WERI-Rb-1 (cell line): ENCODE results near the gene KANK4.

ENCODE experiments used
- DNase-seq: peaks from one replicate; pipeline ENCODE4 v3.0.0-alpha.2; 2020
- H3K27ac ChIP-seq: fragments of 250-450 bp; sonication (Bioruptor Pico); 2 replicates; pipeline ENCODE4 v1.5.1; 2020; ENCODE audit warnings: mild to moderate bottlenecking, moderate library complexity
- H3K27me3 ChIP-seq: fragments of 250-450 bp; sonication (Bioruptor Pico); 2 replicates; pipeline ENCODE4 v1.5.1; 2021; ENCODE audit warnings: mild to moderate bottlenecking, low read depth, moderate library complexity; ENCODE audit not compliant: insufficient read depth, severe bottlenecking
- H3K36me3 ChIP-seq: fragments of 250-450 bp; sonication (Bioruptor Pico); 2 replicates; pipeline ENCODE4 v1.5.1; 2020; ENCODE audit warnings: mild to moderate bottlenecking, moderate library complexity
- H3K4me3 ChIP-seq: 2 replicates; pipeline ENCODE4 v1.5.1; 2011; ENCODE audit warnings: low read depth, mild to moderate bottlenecking, control low read depth, low read length
- H3K9me3 ChIP-seq: fragments of 250-450 bp; sonication (Bioruptor Pico); 2 replicates; pipeline ENCODE4 v1.5.1; 2021; ENCODE audit warnings: mild to moderate bottlenecking, moderate library complexity; ENCODE audit not compliant: severe bottlenecking
- CTCF ChIP-seq: IDR thresholded peaks from 2 replicates; pipeline ENCODE4 v1.5.1; 2011; ENCODE audit warnings: low read depth, mild to moderate bottlenecking, control low read depth, inconsistent platforms, low read length

Gene KANK4

DNA sequence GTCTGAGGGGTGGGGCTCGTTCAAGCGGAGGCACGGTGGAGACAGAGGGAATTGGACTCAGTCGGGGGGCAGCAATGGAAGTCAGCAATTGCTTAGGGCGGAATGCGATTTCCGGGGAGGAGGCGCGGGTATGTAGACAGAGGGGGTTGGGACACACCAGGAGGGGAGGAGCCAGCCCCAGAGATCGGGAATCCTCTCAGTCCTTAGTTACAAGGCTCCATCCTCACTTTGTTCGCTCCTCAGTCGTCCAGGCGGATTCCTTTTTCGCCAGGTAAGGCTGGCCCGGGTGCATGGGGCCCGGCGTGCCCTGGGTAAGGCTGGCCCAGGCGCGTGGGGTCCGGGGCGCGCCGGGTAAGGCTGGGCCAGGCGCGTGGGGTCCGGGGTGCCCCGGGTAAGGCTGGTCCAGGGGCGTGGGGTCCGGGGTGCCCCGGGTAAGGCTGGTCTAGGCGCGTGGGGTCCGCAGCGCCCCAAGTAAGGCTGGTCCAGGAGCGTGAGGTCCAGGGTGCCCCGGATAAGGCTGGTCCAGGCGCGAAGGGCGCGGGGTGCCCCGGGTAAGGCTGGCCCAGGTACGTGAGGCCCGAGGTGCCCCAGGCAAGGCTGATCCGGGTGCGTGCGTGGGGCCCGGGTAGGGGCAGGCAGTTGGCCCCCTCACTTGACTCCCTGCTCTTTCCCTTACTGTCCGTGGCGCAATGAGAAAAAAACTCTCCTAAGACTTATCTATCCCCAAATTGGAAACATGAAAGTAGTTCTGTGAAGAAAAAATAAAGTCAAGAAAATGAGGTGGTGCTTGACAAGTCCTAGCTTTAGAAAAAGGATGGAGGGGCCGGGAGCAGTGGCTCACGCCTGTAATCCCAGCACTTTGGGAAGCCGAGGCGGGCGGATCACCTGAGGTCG is 124.3 kb downstream of the KANK4 start, which contains the start of gene L1TD1:
Gene L1TD1, plus strand, starts transcription at position 199 of the 894 bp plus-strand sequence. CDS start 11,780 bp downstream, outside the sequence.
- H3K9me3 ChIP-seq, result no peaks in the 10 kb centered on the region
- DNase-seq, result no peak
- no peaks in the 10 kb centered on the region for H3K27me3 ChIP-seq
- H3K27ac ChIP-seq, result peak within 1 kb of the TSS; percentile 89
- no peak for TF ChIP-seq CTCF
- H3K36me3 ChIP-seq, result no peaks in the 10 kb centered on the region
- no peak within 1 kb of the TSS for H3K4me3 ChIP-seq

DNA sequence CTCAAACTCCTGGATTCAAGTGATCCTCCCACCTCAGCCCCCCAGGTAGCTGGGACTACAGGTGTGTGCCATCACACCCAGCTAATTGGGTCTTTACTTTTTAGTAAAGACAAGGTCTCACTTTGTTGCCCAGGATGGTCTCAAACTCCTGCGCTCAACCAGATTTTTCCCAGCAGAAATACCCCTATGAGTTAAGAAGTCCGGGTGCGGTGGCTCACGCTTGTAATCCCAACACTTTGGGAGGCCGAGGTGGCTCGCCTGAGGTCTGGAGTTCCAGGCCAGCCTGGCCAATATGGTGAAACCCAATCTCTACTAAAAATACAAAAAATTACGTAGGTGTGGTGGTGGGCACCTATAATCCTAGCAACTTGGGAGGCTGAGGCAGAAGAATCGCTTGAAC is 131.1 kb downstream of the KANK4 start:
- Histone ChIP-seq H3K36me3 (no peaks in the 10 kb centered on the region), H3K27me3 (no peaks in the 10 kb centered on the region), H3K27ac (no peak overlapping the region), H3K9me3 (peaks cover 2% of the 10 kb centered on the region), H3K4me3 (no peak overlapping the region)
- no peak for TF ChIP-seq CTCF
- DNase-seq, result no peak

DNA sequence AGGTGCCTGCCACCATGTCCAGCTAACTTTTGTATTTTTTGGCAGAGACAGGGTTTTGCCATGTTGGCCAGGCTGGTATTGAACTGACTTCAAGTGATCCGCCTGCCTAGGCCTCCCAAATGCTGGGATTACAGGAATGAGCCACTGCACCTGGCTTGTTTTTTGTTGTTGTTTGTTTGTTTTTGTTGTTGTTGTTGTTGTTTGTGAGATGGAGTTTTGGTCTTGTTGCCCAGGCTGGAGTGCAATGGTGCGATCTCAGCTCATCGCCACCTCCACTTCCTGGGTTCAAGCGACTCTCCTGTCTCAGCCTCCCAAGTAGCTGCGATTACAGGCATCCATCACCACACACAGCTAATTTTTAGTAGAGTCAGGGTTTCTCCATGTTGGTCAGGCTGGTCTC is 131.7 kb downstream of the KANK4 start:
- no peak for DNase-seq
- Histone ChIP-seq H3K4me3 (no peak overlapping the region), H3K9me3 (peaks cover 2% of the 10 kb centered on the region), H3K36me3 (no peaks in the 10 kb centered on the region), H3K27ac (no peak overlapping the region), H3K27me3 (no peaks in the 10 kb centered on the region)
- TF ChIP-seq CTCF, result no peak
